ENCODE results near the gene KRT33B.

GRCh38 chr17:41369023-41369422 is 590 bp downstream of the KRT33B start:
- TF ChIP-seq EZH2 (IDR thresholded peaks at IDR 0.05; ENCODE audit: borderline replicate concordance, low read depth, low read length, severe bottlenecking): no peak
- no peak for TF ChIP-seq CTCF (IDR thresholded peaks at IDR 0.05; ENCODE audit: borderline replicate concordance, extremely low read depth, low read length, poor library complexity, severe bottlenecking)
